Measurements from ENCODE around the gene BST1. TPM values are rescaled to one million over a fixed set of nuclear protein-coding genes. Genes with fewer than 3 reads are reported as not detected.
A peak's percentile ranks its signal among the peaks of the same experiment; 100 is the strongest.

Gene BST1
- total RNA-seq, 4 donors from 2014 or later = 2.0 to 7.5 (median 5.5) TPM

- Histone ChIP-seq H3K4me1 (peaks cover 0 to 12% of the 10 kb centered on the region in 2 donors), H3K4me3 (replicated peaks in 1 of 3) (peak within 1 kb of the TSS; percentile 22 to 74 (median 73)), H3K27ac (peak within 1 kb of the TSS; percentile 91 to 95 (median 94)), H3K36me3 (no peaks in the 10 kb centered on the region), H3K27me3 (no peaks in the 10 kb centered on the region), H3K9me3 (no peaks in the 10 kb centered on the region)
- intact Hi-C loops (cut with DNase I) = no loop called here
- 0 to 1% methylated on average over 37 to 53 of the region's 56 CpGs for WGBS, 2 donors
- DNase-seq = peak; percentile 98 to 99
- TF ChIP-seq POLR2A (IDR thresholded peaks at IDR 0.05) = peak; percentile 68 to 95
- TF ChIP-seq CTCF (IDR thresholded peaks at IDR 0.05) = peak in 4 of 6 experiments; percentile 7 to 54 (median 39)
Observed at GRCh38 chr4:15681372-15682241, 21.3 kb upstream of the BST1 start, which contains the start of gene FAM200B. FAM200B (plus strand) TSS chr4:15681827; CDS start chr4:15686978, 5,151 bp downstream.

GRCh38 chr4:15682242-15683142, 20.4 kb upstream of the BST1 start:
- no peak for DNase-seq
- Histone ChIP-seq H3K4me3 (replicated peaks in 1 of 3) (peak overlapping the region; percentile 22 to 74 (median 73)), H3K4me1 (peaks cover 0 to 12% of the 10 kb centered on the region in 2 donors), H3K27ac (peak overlapping the region; percentile 91 to 95 (median 94)), H3K27me3 (no peaks in the 10 kb centered on the region), H3K36me3 (no peaks in the 10 kb centered on the region), H3K9me3 (no peaks in the 10 kb centered on the region)
- no peak for TF ChIP-seq POLR2A (IDR thresholded peaks at IDR 0.05)
- no peak for TF ChIP-seq CTCF (IDR thresholded peaks at IDR 0.05)
- WGBS, 2 donors = 39 to 45% methylated on average over 6 of the region's 6 CpGs
- intact Hi-C loops (cut with DNase I) = no loop called here

GRCh38 chr4:15683143-15683495, 19.7 kb upstream of the BST1 start:
- Histone ChIP-seq H3K4me3 (replicated peaks in 1 of 3) (no peak overlapping the region), H3K27ac (peak overlapping the region in 1 of 3 donors; percentile 94), H3K9me3 (no peaks in the 10 kb centered on the region), H3K36me3 (no peaks in the 10 kb centered on the region), H3K4me1 (peaks cover 0 to 12% of the 10 kb centered on the region in 2 donors), H3K27me3 (no peaks in the 10 kb centered on the region)
- intact Hi-C loops (cut with DNase I) = no loop called here
- 87 to 92% methylated on average over 2 of the region's 2 CpGs for WGBS, 2 donors
- DNase-seq = no peak
- no peak for TF ChIP-seq CTCF (IDR thresholded peaks at IDR 0.05)
- TF ChIP-seq POLR2A (IDR thresholded peaks at IDR 0.05) = no peak

- intact Hi-C loops (cut with DNase I) = no loop called here
- no peaks in the 10 kb centered on the region for H3K27me3 ChIP-seq
- H3K9me3 ChIP-seq = no peaks in the 10 kb centered on the region
- peaks cover 0 to 12% of the 10 kb centered on the region in 2 donors for H3K4me1 ChIP-seq
- WGBS, 2 donors = 100% methylated on average over 1 of the region's 1 CpG
- H3K27ac ChIP-seq = no peak overlapping the region
- H3K36me3 ChIP-seq = no peaks in the 10 kb centered on the region
- H3K4me3 ChIP-seq (replicated peaks in 1 of 3) = no peak overlapping the region
- no peak for TF ChIP-seq CTCF (IDR thresholded peaks at IDR 0.05)
- no peak for TF ChIP-seq POLR2A (IDR thresholded peaks at IDR 0.05)
- no peak for DNase-seq
Observed at GRCh38 chr4:15684498-15684897, 18.4 kb upstream of the BST1 start.
